Effector memory CD8-positive, alpha-beta T cell (primary cell): ENCODE measurements around the gene COBL.
"Not testable (repeated sequence)": the region's sequence is repeated elsewhere in the genome, so short reads cannot be mapped to it uniquely, and the experiment has no call there.

Experiments used
- ATAC-seq: fragments of 150-1000 bp; cut with Tn5 transposase; replicated peaks from 2 replicates; pipeline ENCODE4 v1.10.0; 2021; ENCODE audit warnings: mild to moderate bottlenecking, moderate library complexity
- DNase-seq, 3 experiments: peaks; one replicate each; pipeline ENCODE4 v3.0.0; 2021
- H3K27ac Mint-ChIP-seq, 2 donors: one replicate each; pipeline ENCODE4 v1.8.0; 2022; ENCODE audit warnings: mild to moderate bottlenecking in 2 of 2, mixed read lengths in 2 of 2, moderate library complexity in 2 of 2
- H3K27me3 Mint-ChIP-seq, 2 donors: one replicate each; pipeline ENCODE4 v1.8.0; 2022; ENCODE audit warnings: mixed read lengths in 2 of 2
- H3K36me3 Mint-ChIP-seq: one replicate; pipeline ENCODE4 v1.8.0; 2022; ENCODE audit warnings: mild to moderate bottlenecking, moderate library complexity, mixed read lengths; ENCODE audit not compliant: insufficient read depth
- H3K4me1 Mint-ChIP-seq, 2 donors: one replicate each; pipeline ENCODE4 v1.8.0; 2022; ENCODE audit warnings: low read depth in 2 of 2, mixed read lengths in 2 of 2
- H3K4me3 Mint-ChIP-seq, 2 donors: one replicate each; pipeline ENCODE4 v1.8.0; 2022; ENCODE audit warnings: mild to moderate bottlenecking in 2 of 2, mixed read lengths in 2 of 2, moderate library complexity in 2 of 2
- H3K9me3 Mint-ChIP-seq, 2 donors: one replicate each; pipeline ENCODE4 v1.8.0; 2022; ENCODE audit warnings: mixed read lengths in 2 of 2

Gene COBL

DNA sequence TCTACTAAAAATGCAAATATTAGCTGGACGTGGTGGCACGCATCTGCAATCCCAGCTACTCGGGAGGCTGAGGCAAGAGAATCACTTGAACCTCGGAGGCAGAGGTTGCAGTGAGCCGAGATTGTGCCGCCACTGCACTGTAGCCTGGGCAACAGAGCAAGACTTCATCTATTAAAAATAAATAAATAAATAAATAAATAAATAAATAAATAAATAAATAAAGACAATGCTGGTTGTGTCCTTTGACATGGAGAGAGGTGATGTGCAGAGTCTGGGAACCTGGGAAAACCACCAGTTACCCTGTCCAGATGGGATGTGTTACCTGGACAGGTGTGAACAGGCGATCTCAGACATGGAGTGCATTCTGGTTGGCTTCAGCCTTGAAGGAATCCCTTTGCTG, 102.5 kb downstream of the COBL start:
- Mint-ChIP-seq H3K4me3 (no peak overlapping the region), H3K27ac (no peak overlapping the region), H3K36me3 (no peaks in the 10 kb centered on the region), H3K4me1 (peaks cover 0 to 3% of the 10 kb centered on the region in 2 donors), H3K27me3 (peaks cover 0 to under 1% of the 10 kb centered on the region in 2 donors), H3K9me3 (no peaks in the 10 kb centered on the region)
- DNase-seq (no peak), ATAC-seq (no peak)

DNA sequence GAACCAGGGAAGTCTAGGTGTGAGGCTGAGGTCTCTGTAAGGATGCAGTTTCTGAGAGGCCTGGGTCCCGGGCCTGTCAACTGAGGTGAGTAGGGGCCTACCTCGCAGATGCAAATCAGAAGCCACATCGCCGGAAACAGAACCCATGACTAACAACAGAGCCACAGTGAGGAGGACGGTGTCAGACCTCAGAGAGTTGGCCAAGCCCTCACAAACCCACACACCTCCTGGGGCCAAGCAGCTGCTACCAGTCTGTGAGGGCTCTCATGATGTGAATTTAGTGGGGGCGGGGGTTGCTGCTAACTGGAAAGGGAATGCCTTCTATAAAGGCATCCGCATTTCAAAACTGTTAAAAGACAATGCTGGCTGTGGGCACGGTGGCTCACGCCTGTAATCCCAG, 103.0 kb downstream of the COBL start:
- H3K9me3 Mint-ChIP-seq, result no peaks in the 10 kb centered on the region
- ATAC-seq (peak; percentile 19), DNase-seq (no peak)
- no peaks in the 10 kb centered on the region for H3K27me3 Mint-ChIP-seq
- H3K4me1 Mint-ChIP-seq, result peaks cover 0 to 3% of the 10 kb centered on the region in 2 donors
- no peaks in the 10 kb centered on the region for H3K36me3 Mint-ChIP-seq
- H3K4me3 Mint-ChIP-seq, result no peak overlapping the region
- H3K27ac Mint-ChIP-seq, result no peak overlapping the region

DNA sequence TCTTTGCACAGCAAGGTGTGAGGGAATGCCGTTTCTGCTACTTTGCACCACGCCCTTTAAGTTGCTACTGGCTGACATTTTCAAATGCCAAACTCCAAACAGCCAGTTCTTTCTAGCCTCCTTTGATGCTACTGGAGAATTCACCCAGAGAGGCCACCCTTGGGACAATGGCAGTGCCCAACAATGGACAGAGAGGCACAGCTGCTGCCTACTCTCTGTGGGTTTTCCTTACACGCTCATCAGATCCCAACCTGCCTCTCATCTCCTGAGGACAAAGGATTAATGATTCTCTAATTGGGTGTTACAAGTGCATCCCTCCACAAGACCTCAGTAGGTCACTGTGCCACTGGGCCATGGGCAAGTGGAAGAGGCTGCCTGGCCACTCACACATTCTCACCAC, 105.8 kb downstream of the COBL start:
- no peak for ATAC-seq
- Mint-ChIP-seq H3K4me3 (no peak overlapping the region), H3K27ac (no peak overlapping the region), H3K4me1 (peaks cover 0 to 3% of the 10 kb centered on the region in 2 donors), H3K9me3 (no peaks in the 10 kb centered on the region), H3K27me3 (no peaks in the 10 kb centered on the region), H3K36me3 (no peaks in the 10 kb centered on the region)
- DNase-seq, result no peak

DNA sequence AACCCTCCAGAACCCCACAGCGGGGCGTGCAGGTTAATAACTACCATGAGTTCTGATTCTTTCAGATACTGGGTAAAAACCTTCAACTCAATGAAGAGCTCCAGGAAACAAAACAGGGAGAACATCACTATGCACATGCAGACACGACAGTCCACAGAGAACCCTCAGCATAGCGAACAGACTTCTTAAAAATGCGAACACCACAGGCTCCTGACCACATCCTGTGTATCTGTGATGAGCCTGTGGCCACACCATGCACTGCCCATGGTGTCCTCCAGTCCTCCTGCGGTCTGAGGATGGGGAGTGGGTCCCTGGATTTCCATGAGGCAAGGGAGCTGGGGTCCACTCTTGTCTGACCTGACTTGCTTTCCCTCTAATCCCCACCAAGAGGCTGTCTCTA, 107.2 kb downstream of the COBL start:
- no peak for ATAC-seq
- H3K27ac Mint-ChIP-seq, result no peak overlapping the region
- no peaks in the 10 kb centered on the region for H3K27me3 Mint-ChIP-seq
- no peak for DNase-seq
- H3K9me3 Mint-ChIP-seq, result no peaks in the 10 kb centered on the region
- H3K4me3 Mint-ChIP-seq, result no peak overlapping the region
- peaks cover 0 to 3% of the 10 kb centered on the region in 2 donors for H3K4me1 Mint-ChIP-seq
- peaks cover 2% of the 10 kb centered on the region for H3K36me3 Mint-ChIP-seq

DNA sequence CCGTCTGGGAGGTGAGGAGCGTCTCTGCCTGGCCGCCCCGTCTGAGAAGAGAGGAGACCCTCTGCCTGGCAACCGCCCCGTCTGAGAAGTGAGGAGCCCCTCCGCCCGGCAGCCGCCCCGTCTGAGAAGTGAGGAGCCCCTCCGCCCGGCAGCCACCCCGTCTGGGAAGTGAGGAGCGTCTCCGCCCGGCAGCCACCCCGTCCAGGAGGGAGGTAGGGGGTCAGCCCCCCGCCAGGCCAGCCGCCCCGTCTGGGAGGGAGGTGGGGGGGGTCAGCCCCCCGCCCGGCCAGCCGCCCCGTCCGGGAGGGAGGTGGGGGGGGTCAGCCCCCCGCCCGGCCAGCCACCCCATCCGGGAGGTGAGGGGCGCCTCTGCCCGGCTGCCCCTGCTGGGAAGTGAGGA, 108.5 kb downstream of the COBL start:
- H3K4me1 Mint-ChIP-seq, H3K9me3 Mint-ChIP-seq, ATAC-seq, DNase-seq, H3K36me3 Mint-ChIP-seq, H3K27ac Mint-ChIP-seq, H3K27me3 Mint-ChIP-seq, H3K4me3 Mint-ChIP-seq: not testable (repeated sequence)

DNA sequence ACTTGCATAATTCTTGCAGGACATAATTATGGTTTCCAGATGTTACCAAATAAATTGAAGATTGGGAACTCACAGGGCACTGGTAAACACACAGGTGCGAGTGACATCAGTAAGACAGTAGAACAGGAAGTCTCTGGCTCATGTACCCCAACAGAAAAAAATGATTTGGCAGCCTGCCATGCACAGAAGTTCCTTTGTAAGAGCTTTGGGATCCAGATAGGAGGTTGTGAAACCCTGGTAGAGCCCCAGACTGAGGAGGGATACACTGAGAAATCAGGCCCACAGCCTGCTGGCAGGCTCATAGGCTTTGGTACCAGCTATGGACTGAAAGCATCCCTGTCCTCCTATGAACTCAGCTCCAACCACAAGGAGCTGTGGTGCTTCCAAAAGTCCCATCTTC, 118.0 kb downstream of the COBL start:
- Mint-ChIP-seq H3K9me3 (peaks cover 0 to 2% of the 10 kb centered on the region in 2 donors), H3K27me3 (peaks cover 27 to 47% of the 10 kb centered on the region in 2 donors), H3K4me3 (no peak overlapping the region), H3K27ac (no peak overlapping the region), H3K36me3 (peaks cover 6% of the 10 kb centered on the region), H3K4me1 (no peaks in the 10 kb centered on the region)
- no peak for DNase-seq
- no peak for ATAC-seq

DNA sequence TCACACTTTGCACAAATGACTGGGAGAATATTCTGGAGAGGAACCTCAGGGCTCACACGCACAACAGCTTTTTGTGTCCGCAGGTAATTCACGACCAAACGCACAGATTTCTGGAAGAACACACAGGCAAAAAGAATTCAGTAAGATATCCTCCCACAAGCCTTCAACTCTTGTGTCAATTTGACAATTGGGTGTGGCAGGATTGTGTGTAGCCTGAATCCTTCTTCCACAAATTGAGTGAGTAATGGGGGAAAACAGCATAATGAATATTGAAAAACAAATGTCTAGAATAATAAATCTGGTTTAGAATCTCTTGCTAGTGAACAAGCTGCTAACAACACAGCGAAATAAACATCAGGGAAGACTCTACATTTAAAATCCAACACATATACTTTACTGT, 125.6 kb downstream of the COBL start:
- no peaks in the 10 kb centered on the region for H3K4me1 Mint-ChIP-seq

DNA sequence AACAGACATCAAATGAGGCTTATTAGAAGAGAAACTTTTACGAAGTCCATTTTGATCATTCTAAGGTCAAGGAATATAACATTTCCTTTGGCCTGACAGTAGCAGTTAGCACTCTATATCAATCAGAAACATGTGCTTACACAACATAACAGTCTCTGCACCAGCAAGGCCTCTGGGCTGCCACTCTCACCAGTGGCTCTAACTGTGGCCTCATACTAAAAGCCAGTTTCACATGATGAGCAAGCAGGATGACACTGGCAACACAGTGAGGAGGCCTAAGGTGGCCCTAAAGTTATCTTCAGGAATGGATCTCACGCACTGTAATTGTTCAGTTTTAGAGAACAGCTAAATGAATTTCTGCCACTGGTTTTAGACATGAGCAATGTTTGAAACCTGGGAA, 126.8 kb downstream of the COBL start:
- Mint-ChIP-seq H3K4me1 (no peaks in the 10 kb centered on the region), H3K4me3 (no peak overlapping the region), H3K27ac (no peak overlapping the region), H3K36me3 (no peaks in the 10 kb centered on the region), H3K27me3 (peaks cover 4 to 11% of the 10 kb centered on the region in 2 donors), H3K9me3 (no peaks in the 10 kb centered on the region)
- DNase-seq, result no peak
- no peak for ATAC-seq

More for the DNA sequence above, 125.6 kb downstream of the COBL start:
- Mint-ChIP-seq H3K9me3 (no peaks in the 10 kb centered on the region), H3K27me3 (peaks cover 0 to 8% of the 10 kb centered on the region in 2 donors), H3K27ac (no peak overlapping the region), H3K4me3 (no peak overlapping the region), H3K36me3 (no peaks in the 10 kb centered on the region)
- DNase-seq (no peak), ATAC-seq (no peak)

DNA sequence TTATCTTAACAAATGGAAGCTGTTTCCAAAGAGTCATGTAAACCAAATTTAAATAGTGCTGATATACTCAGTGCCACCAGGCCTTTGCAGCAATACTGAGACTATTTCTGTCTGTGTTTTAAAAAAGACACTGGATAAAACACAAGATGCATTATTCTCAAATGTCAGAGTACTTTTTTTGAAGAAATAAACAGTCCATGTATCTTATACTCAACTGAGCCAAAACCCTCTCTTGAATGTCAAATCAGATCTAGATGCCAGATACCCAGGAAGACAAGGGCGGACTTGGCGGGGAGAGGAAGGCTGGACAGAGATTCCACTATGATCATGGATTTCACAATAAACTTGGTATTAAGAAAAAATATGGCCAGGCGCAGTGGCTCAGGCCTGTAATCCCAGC, 127.6 kb downstream of the COBL start:
- H3K27me3 Mint-ChIP-seq, result peaks cover 5 to 12% of the 10 kb centered on the region in 2 donors
- no peaks in the 10 kb centered on the region for H3K36me3 Mint-ChIP-seq
- ATAC-seq (no peak), DNase-seq (no peak)
- H3K27ac Mint-ChIP-seq, result no peak overlapping the region
- H3K4me3 Mint-ChIP-seq, result no peak overlapping the region
- no peaks in the 10 kb centered on the region for H3K9me3 Mint-ChIP-seq
- H3K4me1 Mint-ChIP-seq, result no peaks in the 10 kb centered on the region

DNA sequence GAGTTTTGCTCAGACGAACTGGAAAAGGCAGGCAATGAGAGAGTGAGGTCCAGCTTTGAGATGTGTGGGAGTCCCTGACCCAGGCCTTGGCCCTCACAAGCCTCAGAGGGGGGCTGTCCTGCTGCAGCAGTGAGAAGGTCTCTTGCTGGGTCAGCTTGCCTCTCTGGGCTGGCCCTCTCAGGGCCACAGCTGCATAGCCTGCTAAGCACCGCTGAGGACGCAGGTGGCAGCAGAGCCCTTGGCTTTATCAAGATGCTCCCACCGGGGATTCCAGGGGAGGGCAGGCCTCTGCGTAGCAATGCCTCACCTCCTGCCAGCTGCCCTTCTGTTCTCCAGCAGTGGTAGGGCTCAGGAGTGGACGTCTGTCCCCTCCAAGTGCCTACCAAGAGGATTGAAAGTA, 128.7 kb downstream of the COBL start:
- Mint-ChIP-seq H3K4me1 (no peaks in the 10 kb centered on the region), H3K27ac (no peak overlapping the region), H3K27me3 (peaks cover 5 to 12% of the 10 kb centered on the region in 2 donors), H3K36me3 (no peaks in the 10 kb centered on the region), H3K4me3 (no peak overlapping the region), H3K9me3 (no peaks in the 10 kb centered on the region)
- no peak for DNase-seq
- ATAC-seq, result no peak

DNA sequence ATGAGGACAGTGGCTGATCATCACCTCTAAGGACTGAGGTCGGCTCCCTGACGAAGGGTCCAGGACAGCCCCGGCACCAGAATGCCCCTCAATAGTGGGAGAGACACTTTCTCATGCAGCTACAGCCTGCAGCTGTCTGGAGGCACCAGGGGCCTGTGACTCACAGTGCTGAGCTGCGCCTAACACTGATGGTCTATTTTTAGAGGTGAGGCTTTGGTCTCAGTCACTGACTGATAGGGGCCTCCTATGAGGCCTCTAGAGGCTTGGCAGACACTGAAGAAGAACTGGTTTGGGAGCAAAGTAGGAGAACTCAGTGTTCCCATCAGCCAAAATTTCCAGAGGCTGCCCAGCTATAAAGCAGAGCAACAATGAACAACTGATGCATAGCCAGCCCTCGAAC, 130.1 kb downstream of the COBL start:
- no peak overlapping the region for H3K27ac Mint-ChIP-seq
- H3K4me3 Mint-ChIP-seq, result no peak overlapping the region
- DNase-seq (no peak), ATAC-seq (no peak)
- H3K9me3 Mint-ChIP-seq, result no peaks in the 10 kb centered on the region
- H3K36me3 Mint-ChIP-seq, result no peaks in the 10 kb centered on the region
- H3K4me1 Mint-ChIP-seq, result no peaks in the 10 kb centered on the region
- H3K27me3 Mint-ChIP-seq, result peaks cover 9 to 26% of the 10 kb centered on the region in 2 donors

DNA sequence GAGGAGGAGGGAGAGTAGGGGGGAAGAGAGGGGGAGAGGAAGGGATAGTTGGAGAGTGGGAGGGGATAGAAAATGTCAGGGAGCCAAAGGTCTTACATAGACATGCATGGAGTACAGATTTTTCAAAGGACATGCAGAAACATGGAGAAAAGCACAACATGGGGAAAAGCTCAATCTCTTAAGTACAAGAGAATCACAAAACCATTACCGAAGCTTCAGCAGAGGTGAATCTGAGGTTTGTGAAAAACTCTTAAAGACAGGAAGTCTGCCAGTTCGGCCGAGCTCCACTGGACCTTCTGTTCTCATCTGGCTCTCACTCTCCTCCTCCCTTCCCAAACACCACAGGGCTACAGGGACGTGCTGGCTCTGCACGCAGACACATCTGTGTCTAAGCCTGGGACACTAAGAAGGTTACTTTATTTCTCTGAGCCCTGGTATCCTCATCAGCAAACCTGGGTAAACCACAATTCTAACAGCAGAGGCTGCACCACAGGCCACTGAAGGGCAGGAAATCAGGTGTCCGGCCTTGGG, 133.9 kb downstream of the COBL start:
- H3K9me3 Mint-ChIP-seq, result no peaks in the 10 kb centered on the region
- no peaks in the 10 kb centered on the region for H3K36me3 Mint-ChIP-seq
- H3K4me3 Mint-ChIP-seq, result no peak overlapping the region
- no peak overlapping the region for H3K27ac Mint-ChIP-seq
- H3K27me3 Mint-ChIP-seq, result peaks cover 14 to 26% of the 10 kb centered on the region in 2 donors
- H3K4me1 Mint-ChIP-seq, result no peaks in the 10 kb centered on the region
- ATAC-seq (no peak), DNase-seq (no peak)

DNA sequence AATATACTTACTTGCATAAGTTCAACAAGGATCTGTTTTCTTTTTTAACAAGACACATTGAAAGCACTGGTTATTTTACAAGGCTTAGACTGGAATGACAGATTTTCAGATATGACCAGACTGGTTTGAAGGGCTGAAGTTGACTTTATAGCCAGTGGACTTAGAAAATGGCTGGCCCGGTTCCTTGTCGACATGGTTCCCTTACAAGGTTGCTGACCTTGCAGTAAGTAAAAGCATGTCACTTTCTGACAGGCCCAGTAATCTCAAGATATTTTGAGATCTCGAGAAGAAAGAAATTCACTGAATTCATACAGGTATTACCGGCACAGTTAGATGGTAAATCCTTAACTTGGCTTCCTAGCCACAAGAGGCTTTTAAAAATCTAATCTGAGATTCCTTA, 136.5 kb downstream of the COBL start:
- H3K9me3 Mint-ChIP-seq, result no peaks in the 10 kb centered on the region
- no peaks in the 10 kb centered on the region for H3K4me1 Mint-ChIP-seq

DNA sequence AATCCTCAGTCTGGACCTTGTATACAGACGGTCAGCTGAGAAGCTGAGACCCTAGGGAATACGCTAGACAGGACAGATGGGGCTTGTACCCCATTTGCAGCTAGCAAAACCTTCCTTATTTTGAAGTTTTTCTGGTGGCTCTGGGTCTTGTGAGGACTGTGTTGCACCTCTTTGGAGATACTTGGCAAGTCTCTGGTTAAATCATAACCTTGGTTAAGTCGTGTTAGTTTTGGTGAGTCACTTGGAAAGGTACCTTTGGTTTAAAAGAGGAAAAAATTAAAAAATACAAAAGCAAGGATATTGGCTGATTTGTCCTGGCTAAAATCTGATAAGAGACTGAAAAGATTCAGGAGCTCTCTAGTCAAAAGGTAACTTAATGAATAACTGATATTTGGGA, 140.6 kb downstream of the COBL start:
- Mint-ChIP-seq H3K27ac (no peak overlapping the region), H3K27me3 (peaks cover 18 to 19% of the 10 kb centered on the region in 2 donors), H3K4me1 (no peaks in the 10 kb centered on the region), H3K4me3 (no peak overlapping the region), H3K36me3 (no peaks in the 10 kb centered on the region), H3K9me3 (no peaks in the 10 kb centered on the region)
- ATAC-seq, result no peak
- no peak for DNase-seq

More for the DNA sequence above, 136.5 kb downstream of the COBL start:
- peaks cover 24 to 32% of the 10 kb centered on the region in 2 donors for H3K27me3 Mint-ChIP-seq
- H3K4me3 Mint-ChIP-seq, result no peak overlapping the region
- no peak overlapping the region for H3K27ac Mint-ChIP-seq
- ATAC-seq (no peak), DNase-seq (no peak)
- H3K36me3 Mint-ChIP-seq, result no peaks in the 10 kb centered on the region
